Measurements from ENCODE around the gene LOXHD1. TPM values are rescaled to one million over a fixed set of nuclear protein-coding genes. Genes with fewer than 3 reads are reported as not detected.

Gene LOXHD1
- total and polyA plus RNA-seq, 2 of the 13 experiments (the other 11 are each of a cell fraction or from before 2014, with no cell fraction given): not detected

GRCh38 chr18:46693996-46694395 lies 37.0 kb upstream of the LOXHD1 start (continued):
- TF ChIP-seq, protein P1, sequence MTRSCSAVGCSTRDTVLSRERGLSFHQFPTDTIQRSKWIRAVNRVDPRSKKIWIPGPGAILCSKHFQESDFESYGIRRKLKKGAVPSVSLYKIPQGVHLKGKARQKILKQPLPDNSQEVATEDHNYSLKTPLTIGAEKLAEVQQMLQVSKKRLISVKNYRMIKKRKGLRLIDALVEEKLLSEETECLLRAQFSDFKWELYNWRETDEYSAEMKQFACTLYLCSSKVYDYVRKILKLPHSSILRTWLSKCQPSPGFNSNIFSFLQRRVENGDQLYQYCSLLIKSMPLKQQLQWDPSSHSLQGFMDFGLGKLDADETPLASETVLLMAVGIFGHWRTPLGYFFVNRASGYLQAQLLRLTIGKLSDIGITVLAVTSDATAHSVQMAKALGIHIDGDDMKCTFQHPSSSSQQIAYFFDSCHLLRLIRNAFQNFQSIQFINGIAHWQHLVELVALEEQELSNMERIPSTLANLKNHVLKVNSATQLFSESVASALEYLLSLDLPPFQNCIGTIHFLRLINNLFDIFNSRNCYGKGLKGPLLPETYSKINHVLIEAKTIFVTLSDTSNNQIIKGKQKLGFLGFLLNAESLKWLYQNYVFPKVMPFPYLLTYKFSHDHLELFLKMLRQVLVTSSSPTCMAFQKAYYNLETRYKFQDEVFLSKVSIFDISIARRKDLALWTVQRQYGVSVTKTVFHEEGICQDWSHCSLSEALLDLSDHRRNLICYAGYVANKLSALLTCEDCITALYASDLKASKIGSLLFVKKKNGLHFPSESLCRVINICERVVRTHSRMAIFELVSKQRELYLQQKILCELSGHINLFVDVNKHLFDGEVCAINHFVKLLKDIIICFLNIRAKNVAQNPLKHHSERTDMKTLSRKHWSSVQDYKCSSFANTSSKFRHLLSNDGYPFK (CRISPR knock-in tag; IDR thresholded peaks at IDR 0.05; ENCODE audit: borderline replicate concordance): no peak
- TF ChIP-seq DR1 (CRISPR knock-in tag; IDR thresholded peaks at IDR 0.05) (no peak), SP4 (CRISPR knock-in tag; IDR thresholded peaks at IDR 0.05) (no peak), NCOA1 (CRISPR knock-in tag; IDR thresholded peaks at IDR 0.05) (no peak), ZNF326 (CRISPR knock-in tag; IDR thresholded peaks at IDR 0.05; ENCODE audit: borderline replicate concordance) (no peak), JDP2 (CRISPR knock-in tag; IDR thresholded peaks at IDR 0.05; ENCODE audit: borderline replicate concordance) (no peak), PHF5A (CRISPR knock-in tag; IDR thresholded peaks at IDR 0.05; ENCODE audit: low read depth, unreplicated experiment) (no peak), JUNB (CRISPR knock-in tag; IDR thresholded peaks at IDR 0.05; ENCODE audit: borderline replicate concordance) (no peak), ZNF563 (CRISPR knock-in tag; IDR thresholded peaks at IDR 0.05) (no peak)

DNA sequence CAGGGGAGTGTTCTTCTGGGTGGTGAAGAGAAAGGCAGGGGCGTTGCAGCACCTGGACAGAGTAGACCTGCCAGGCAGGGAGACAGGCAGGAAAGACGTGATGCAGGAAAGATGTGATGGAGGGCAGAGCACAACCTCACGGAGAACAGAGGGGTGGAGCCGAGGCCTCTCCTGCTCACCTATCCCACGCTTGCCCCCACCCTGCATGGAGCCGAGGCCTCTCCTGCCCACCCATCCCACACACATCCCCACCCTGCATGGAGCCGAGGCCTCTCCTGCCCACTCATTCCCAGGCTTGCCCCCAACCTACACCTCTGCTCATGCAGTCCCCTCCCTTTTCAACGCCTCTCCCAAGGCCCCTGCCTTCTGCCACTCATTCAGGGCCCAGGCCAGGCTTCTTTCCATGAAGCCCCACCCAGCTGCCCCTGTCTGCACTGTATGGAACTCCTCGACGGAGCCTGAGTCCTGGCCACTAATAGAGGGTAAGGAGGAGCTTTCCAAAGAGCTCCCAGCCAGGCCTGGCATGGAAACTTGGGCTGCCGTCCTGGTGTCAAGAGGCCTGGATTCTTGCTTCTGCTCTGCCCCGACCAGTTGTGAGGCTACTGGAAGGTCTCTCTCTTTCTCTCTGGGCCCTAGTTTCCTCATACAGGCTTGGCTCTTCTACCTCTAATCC lies 32.0 kb upstream of the LOXHD1 start:
- Histone ChIP-seq H3K4me3 (replicated peaks in 1 of 3; ENCODE audit: insufficient read depth in 1 of 3, low read depth in 2 of 3, low read length in 3 of 3) (no peak overlapping the region), H3K4me1 (ENCODE audit: insufficient read depth, low read length) (no peaks in the 10 kb centered on the region), H3K36me3 (replicated peaks in 1 of 2; ENCODE audit: control insufficient read depth in 1 of 2, insufficient read depth in 2 of 2, low read length in 2 of 2) (no peaks in the 10 kb centered on the region), H4K20me1 (ENCODE audit: insufficient read depth, low read length) (no peaks in the 10 kb centered on the region), H3K9me3 (ENCODE audit: low read length) (no peaks in the 10 kb centered on the region), H3K27me3 (ENCODE audit: control insufficient read depth in 1 of 2, insufficient read depth in 2 of 2, low read length in 2 of 2) (peaks cover 5 to 12% of the 10 kb centered on the region in 2 experiments; a peak in 3 of 5 replicates), H3K9ac (ENCODE audit: insufficient read depth, low read depth, low read length) (no peak overlapping the region), H3K4me2 (ENCODE audit: low read depth, low read length) (no peak overlapping the region), H3K79me2 (ENCODE audit: insufficient read depth, low read length) (no peaks in the 10 kb centered on the region), H2AFZ (ENCODE audit: low read length) (no peak overlapping the region), H3K27ac (ENCODE audit: extremely low read length, insufficient read depth, low read length) (no peak overlapping the region)
- in situ Hi-C loops (cut with HindIII; ENCODE audit: extremely low pct_ligation_motif_present, low pct_unique_long_range_greater_than_20kb): no loop called here
- intact Hi-C loops (cut with micrococcal nuclease; ENCODE audit: unreplicated experiment): no loop called here
- ChIA-PET CTCF (ENCODE audit: low intra/inter-chr PET ratio, low total read pairs) (no interaction called here), POLR2A (no interaction called here)
- no peak for FAIRE-seq
- no TSS peak for BruUV-seq (replicated peaks)
- 20% methylated on average over 12 of the region's 12 CpGs for WGBS (ENCODE audit: low lambda C conversion rate)
- TF ChIP-seq MAFG (CRISPR knock-in tag; IDR thresholded peaks at IDR 0.05) (no peak), GMEB1 (CRISPR knock-in tag; IDR thresholded peaks at IDR 0.05; ENCODE audit: borderline replicate concordance) (no peak), RBM39 (IDR thresholded peaks at IDR 0.05; ENCODE audit: low read depth, low read length, poor library complexity, severe bottlenecking) (no peak), SRY (CRISPR knock-in tag; IDR thresholded peaks at IDR 0.05) (no peak)
- no peak; the same call in 1 of the 3 replicates for ATAC-seq
- no peak for DNase-seq (ENCODE audit: low spot score)
